Left kidney (tissue), 2 donors: ENCODE results near the gene HBA2. TPM values are rescaled to one million over a fixed set of nuclear protein-coding genes. Genes with fewer than 3 reads are reported as not detected.
"Not testable (repeated sequence)": the region's sequence is repeated elsewhere in the genome, so short reads cannot be mapped to it uniquely, and the experiment has no call there.

Experiments used
- DNase-seq: peaks from one replicate; pipeline ENCODE4 v3.0.0-alpha.2; 2013
- polyA plus RNA-seq: library from polyadenylated mRNA; unstranded; fragments of 120-200 nt; gene quantifications from one replicate; pipeline ENCODE4 v1.2.1, GENCODE V29; 2013; ENCODE audit not compliant: insufficient read length

HBA2 gene
- polyA plus RNA-seq, 1 donor: 570 TPM

DNA sequence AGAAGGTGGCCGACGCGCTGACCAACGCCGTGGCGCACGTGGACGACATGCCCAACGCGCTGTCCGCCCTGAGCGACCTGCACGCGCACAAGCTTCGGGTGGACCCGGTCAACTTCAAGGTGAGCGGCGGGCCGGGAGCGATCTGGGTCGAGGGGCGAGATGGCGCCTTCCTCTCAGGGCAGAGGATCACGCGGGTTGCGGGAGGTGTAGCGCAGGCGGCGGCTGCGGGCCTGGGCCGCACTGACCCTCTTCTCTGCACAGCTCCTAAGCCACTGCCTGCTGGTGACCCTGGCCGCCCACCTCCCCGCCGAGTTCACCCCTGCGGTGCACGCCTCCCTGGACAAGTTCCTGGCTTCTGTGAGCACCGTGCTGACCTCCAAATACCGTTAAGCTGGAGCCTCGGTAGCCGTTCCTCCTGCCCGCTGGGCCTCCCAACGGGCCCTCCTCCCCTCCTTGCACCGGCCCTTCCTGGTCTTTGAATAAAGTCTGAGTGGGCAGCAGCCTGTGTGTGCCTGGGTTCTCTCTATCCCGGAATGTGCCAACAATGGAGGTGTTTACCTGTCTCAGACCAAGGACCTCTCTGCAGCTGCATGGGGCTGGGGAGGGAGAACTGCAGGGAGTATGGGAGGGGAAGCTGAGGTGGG is 657 bp downstream of the HBA2 start:
- DNase-seq: not testable (repeated sequence)

DNA sequence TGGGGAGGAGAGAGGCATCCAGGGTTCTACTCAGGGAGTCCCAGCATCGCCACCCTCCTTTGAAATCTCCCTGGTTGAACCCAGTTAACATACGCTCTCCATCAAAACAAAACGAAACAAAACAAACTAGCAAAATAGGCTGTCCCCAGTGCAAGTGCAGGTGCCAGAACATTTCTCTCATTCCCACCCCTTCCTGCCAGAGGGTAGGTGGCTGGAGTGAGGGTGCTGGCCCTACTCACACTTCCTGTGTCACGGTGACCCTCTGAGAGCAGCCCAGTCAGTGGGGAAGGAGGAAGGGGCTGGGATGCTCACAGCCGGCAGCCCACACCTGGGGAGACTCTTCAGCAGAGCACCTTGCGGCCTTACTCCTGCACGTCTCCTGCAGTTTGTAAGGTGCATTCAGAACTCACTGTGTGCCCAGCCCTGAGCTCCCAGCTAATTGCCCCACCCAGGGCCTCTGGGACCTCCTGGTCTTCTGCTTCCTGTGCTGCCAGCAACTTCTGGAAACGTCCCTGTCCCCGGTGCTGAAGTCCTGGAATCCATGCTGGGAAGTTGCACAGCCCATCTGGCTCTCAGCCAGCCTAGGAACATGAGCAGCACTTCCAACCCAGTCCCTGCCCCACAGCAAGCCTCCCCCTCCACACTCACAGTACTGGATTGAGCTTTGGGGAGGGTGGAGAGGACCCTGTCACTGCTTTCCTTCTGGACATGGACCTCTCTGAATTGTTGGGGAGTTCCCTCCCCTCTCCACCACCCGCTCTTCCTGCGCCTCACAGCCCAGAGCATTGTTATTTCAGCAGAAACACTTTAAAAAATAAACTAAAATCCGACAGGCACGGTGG is 1.5 kb downstream of the HBA2 start:
- DNase-seq: not testable (repeated sequence)

DNA sequence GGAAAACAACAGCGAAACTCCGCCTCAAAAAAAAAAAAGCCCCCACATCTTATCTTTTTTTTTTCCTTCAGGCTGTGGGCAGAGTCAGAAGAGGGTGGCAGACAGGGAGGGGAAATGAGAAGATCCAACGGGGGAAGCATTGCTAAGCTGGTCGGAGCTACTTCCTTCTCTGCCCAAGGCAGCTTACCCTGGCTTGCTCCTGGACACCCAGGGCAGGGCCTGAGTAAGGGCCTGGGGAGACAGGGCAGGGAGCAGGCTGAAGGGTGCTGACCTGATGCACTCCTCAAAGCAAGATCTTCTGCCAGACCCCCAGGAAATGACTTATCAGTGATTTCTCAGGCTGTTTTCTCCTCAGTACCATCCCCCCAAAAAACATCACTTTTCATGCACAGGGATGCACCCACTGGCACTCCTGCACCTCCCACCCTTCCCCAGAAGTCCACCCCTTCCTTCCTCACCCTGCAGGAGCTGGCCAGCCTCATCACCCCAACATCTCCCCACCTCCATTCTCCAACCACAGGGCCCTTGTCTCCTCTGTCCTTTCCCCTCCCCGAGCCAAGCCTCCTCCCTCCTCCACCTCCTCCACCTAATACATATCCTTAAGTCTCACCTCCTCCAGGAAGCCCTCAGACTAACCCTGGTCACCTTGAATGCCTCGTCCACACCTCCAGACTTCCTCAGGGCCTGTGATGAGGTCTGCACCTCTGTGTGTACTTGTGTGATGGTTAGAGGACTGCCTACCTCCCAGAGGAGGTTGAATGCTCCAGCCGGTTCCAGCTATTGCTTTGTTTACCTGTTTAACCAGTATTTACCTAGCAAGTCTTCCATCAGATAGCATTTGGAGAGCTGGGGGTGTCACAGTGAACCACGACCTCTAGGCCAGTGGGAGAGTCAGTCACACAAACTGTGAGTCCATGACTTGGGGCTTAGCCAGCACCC is 2.6 kb downstream of the HBA2 start:
- no peak for DNase-seq

DNA sequence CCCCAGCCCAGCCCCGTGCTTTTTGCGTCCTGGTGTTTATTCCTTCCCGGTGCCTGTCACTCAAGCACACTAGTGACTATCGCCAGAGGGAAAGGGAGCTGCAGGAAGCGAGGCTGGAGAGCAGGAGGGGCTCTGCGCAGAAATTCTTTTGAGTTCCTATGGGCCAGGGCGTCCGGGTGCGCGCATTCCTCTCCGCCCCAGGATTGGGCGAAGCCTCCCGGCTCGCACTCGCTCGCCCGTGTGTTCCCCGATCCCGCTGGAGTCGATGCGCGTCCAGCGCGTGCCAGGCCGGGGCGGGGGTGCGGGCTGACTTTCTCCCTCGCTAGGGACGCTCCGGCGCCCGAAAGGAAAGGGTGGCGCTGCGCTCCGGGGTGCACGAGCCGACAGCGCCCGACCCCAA is 3.3 kb downstream of the HBA2 start:
- not testable (repeated sequence) for DNase-seq

DNA sequence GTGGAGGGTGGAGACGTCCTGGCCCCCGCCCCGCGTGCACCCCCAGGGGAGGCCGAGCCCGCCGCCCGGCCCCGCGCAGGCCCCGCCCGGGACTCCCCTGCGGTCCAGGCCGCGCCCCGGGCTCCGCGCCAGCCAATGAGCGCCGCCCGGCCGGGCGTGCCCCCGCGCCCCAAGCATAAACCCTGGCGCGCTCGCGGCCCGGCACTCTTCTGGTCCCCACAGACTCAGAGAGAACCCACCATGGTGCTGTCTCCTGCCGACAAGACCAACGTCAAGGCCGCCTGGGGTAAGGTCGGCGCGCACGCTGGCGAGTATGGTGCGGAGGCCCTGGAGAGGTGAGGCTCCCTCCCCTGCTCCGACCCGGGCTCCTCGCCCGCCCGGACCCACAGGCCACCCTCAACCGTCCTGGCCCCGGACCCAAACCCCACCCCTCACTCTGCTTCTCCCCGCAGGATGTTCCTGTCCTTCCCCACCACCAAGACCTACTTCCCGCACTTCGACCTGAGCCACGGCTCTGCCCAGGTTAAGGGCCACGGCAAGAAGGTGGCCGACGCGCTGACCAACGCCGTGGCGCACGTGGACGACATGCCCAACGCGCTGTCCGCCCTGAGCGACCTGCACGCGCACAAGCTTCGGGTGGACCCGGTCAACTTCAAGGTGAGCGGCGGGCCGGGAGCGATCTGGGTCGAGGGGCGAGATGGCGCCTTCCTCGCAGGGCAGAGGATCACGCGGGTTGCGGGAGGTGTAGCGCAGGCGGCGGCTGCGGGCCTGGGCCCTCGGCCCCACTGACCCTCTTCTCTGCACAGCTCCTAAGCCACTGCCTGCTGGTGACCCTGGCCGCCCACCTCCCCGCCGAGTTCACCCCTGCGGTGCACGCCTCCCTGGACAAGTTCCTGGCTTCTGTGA is 4.1 kb downstream of the HBA2 start, which contains the start of gene HBA1:
TSS of gene HBA1 (plus strand) at position 204 of the 906 bp plus-strand sequence. CDS start at position 241, 37 bp downstream.
- DNase-seq: not testable (repeated sequence)

DNA sequence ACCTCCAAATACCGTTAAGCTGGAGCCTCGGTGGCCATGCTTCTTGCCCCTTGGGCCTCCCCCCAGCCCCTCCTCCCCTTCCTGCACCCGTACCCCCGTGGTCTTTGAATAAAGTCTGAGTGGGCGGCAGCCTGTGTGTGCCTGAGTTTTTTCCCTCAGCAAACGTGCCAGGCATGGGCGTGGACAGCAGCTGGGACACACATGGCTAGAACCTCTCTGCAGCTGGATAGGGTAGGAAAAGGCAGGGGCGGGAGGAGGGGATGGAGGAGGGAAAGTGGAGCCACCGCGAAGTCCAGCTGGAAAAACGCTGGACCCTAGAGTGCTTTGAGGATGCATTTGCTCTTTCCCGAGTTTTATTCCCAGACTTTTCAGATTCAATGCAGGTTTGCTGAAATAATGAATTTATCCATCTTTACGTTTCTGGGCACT is 4.7 kb downstream of the HBA2 start:
- DNase-seq: no peak

DNA sequence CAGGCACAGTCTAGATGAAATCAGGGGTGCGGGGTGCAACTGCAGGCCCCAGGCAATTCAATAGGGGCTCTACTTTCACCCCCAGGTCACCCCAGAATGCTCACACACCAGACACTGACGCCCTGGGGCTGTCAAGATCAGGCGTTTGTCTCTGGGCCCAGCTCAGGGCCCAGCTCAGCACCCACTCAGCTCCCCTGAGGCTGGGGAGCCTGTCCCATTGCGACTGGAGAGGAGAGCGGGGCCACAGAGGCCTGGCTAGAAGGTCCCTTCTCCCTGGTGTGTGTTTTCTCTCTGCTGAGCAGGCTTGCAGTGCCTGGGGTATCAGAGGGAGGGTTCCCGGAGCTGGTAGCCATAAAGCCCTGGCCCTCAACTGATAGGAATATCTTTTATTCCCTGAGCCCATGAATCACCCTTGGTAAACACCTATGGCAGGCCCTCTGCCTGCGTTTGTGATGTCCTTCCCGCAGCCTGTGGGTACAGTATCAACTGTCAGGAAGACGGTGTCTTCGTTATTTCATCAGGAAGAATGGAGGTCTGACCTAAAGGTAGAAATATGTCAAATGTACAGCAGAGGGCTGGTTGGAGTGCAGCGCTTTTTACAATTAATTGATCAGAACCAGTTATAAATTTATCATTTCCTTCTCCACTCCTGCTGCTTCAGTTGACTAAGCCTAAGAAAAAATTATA is 5.4 kb downstream of the HBA2 start:
- DNase-seq: no peak

DNA sequence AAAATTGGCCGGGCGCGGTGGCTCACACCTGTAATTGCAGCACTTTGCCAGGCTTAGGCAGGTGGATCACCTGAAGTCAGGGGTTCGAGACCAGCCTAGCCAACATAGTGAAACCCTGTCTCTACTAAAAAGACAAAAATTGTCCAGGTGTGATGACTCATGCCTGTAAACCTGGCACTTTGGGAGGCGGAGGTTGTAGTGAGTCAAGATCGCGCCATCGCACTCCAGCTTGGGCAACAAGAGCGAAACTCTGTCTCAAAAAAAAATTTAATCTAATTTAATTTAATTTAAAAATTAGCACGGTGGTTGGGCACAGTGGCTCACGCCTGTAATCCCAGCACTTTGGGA is 6.0 kb downstream of the HBA2 start:
- no peak for DNase-seq

DNA sequence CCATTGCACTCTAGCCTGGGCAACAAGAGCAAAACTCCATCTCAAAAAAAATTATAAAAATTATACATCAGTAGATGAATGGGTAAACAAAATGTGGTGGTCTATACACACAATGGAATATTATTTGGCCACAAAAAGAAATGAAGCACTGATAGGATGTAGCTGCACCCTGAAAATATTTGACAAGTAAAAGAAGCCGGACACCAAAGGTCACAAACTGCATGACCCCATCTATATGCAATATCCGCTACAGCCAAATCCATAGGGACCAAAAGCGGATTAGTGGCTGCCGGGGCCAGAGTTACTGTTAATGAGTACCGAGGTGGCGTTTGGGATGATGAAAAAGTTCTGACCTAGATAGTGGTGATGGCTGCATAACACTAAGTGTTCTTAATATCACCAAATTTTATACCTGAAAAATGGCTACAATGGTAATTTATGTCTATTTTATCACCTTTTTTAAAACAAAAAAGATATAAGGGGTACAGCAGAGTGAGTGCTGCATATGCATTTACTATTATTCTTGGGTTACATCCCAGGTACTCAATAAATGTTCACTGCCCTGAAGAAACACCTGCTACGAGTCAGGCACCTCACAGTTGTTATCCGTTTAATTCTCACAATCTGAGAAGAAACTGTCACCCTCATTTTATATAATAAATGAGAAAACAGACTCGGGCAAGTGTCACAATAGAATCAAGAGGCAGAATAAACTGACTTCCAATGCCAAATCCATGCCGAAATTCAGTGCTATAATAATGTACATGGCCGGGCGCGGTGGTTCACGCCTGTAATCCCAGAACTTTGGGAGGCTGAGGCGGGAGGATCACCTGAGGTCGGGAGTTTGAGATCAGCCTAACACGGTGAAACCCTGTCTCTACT is 6.8 kb downstream of the HBA2 start:
- DNase-seq: no peak

DNA sequence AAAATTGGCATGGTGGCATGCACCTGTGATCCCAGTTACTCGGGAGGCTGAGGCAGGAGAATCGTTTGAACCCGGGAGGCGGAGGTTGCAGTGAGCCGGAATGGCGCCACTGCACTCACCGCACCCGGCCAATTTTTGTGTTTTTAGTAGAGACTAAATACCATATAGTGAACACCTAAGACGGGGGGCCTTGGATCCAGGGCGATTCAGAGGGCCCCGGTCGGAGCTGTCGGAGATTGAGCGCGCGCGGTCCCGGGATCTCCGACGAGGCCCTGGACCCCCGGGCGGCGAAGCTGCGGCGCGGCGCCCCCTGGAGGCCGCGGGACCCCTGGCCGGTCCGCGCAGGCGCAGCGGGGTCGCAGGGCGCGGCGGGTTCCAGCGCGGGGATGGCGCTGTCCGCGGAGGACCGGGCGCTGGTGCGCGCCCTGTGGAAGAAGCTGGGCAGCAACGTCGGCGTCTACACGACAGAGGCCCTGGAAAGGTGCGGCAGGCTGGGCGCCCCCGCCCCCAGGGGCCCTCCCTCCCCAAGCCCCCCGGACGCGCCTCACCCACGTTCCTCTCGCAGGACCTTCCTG is 7.5 kb downstream of the HBA2 start, which contains the start of gene HBQ1:
TSS of gene HBQ1 (plus strand) at position 359 of the 575 bp plus-strand sequence. CDS start at position 387, 28 bp downstream.
- DNase-seq: no peak

DNA sequence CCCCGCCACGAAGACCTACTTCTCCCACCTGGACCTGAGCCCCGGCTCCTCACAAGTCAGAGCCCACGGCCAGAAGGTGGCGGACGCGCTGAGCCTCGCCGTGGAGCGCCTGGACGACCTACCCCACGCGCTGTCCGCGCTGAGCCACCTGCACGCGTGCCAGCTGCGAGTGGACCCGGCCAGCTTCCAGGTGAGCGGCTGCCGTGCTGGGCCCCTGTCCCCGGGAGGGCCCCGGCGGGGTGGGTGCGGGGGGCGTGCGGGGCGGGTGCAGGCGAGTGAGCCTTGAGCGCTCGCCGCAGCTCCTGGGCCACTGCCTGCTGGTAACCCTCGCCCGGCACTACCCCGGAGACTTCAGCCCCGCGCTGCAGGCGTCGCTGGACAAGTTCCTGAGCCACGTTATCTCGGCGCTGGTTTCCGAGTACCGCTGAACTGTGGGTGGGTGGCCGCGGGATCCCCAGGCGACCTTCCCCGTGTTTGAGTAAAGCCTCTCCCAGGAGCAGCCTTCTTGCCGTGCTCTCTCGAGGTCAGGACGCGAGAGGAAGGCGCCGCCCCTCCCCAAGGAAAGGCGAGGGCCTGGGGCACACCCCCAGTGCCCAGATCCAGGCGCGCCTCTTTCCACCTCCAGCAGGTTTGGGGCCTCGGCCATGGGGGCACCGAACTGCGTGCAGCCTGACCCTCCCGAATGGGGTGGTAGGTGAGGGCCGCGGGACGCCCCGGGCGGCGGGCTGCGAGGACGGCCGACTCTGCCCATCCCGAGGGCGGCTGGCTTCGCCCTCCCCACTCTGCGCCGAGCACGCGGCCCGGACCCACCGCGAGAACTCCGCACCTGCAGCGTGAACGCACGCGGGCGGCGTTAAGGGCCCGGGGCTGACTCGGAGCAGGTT is 8.2 kb downstream of the HBA2 start:
- DNase-seq: peak; percentile 55

DNA sequence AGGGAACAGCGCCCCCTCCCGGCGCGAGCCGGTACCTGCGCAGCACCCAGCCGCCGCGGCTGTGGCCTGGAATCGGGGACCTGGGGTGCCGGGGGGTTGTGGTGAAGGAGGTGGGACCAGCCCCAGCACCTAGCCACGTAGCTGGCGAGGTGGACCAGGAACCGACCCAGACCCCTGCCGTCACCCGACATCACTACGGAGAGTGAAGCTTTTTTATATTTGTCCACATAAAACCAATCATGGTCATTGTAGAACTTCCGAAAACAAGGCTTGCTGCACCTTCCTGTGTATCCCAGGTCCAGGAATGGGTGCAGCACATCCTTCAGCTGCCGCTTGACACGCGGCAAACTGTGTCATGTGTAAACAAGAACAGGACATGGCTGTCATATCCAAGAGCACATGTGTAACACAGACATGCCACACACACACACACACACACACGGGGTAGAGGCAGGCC is 8.9 kb downstream of the HBA2 start:
- DNase-seq: no peak

DNA sequence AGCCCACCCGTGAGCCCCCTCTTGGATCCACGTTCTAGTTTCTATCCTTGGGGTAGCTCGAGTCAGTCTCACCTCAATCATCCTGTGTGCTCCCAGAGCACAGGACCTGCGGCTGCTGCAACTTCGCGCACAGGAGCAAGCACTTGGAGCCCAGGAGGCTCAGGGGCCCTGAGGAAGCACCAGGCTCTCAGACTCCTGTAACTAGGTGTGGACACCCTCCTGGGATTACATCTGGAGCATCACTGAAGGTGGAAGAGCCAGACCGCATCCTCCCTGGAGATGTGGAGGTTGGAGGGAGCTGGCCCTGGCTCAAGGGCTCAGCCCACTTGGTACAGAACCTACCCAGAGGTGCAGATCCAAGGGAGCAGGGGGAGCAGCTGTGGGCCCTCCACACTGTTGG is 10.3 kb downstream of the HBA2 start:
- DNase-seq: no peak

DNA sequence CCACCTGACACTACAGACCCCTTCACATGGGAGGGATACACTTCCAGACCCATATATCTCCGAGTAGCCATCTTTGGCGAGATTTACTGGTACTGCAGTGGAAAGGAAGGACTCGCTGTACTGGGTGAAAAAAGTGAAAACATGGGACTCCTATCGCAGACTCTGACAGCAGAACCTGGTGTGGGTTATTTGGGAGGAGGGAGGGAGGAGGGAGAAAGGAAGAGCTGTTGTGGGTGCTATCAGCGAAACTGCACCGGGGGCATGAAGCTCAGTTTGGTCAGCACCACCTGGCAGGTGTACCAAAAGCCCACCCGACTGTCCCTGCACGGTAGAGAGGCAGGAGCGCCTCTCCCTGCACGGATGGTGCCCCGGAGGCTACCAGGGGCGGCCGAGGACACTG is 12.5 kb downstream of the HBA2 start:
- DNase-seq: no peak

DNA sequence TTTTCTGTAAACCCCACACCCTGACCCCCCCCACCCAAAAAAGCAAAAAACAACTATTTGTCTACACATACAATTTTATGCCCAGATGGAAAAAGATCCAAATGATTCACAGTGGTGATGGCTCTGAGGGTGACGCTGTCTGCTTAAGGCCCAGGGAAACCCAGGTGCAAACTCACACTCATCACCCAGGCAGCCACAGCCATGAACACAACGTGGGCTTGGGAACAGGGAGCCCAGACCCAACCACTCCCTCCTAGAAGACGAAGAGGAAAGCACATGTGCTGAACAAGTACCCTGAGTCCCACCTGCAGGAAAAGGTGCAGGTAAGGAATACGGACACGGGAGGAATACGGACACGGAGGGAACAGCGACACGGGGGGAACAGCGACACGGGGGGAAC is 13.0 kb downstream of the HBA2 start:
- no peak for DNase-seq

DNA sequence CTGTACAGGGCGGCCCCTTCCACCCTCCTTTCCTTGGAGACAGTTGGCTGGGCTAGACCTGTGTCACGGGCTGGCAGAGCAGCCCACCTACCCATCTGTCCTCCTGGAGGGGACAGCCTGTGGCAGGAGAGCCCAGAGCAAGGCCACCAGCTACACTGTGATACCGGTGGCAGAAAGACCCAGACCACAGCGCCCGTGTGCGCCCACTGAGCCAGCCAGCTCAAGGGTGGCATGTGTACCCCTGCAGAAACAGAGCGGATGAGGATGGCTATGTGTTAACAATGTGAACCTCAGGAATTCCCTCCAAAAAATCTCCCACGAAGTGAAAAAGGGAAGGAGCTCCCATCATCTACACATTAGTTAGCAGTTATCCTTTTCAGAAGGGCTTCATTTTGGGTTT is 14.7 kb downstream of the HBA2 start:
- no peak for DNase-seq

DNA sequence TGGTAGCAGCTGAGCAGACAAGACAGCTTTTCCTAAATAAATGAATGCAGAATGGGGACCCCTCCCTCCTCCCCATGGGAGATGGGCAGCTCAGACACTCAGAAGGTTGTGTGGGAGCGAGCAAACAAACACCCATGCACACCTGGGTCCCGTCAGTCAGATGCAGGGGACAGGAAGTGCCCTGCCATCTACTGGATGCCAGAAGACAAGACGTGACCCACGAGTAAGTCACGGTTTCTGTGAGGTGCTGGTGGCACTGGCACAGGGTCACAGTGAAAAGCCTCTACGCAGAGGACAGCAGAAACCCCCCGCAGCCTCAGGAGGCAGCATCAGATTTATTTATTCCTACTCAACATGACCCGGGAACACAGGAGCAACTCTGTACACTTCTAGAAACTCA is 16.0 kb downstream of the HBA2 start:
- no peak for DNase-seq

DNA sequence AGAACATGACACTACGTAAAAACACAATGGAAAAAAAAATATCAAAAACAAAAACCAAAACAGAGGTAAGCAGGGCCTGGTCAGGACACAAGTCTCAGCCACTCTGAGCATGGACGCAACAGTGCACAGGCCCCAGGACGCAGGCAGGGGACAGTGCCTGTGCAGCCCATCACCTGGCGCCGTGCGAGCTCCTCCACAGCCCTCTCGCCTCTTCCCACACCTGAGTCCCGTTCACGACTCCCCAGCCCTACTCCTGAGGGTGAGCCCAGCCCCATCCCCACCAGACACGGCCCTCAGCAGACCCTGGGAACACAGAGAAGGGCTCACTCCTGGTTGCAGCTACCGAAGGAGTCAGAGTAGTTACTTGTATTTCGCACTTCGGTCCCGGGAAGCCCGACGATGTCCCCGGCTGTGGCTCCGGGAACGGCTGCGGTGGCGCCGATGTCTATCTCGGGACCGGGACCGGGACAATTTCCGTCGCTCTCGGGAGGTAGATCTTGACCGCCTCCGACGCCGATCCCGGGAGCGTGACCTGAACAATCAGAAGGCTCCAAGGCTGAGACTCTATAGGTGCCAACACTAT is 17.0 kb downstream of the HBA2 start:
- DNase-seq: no peak
